ENCODE data around the gene MINDY4. TPM values are rescaled to one million over a fixed set of nuclear protein-coding genes. Genes with fewer than 3 reads are reported as not detected.

MINDY4 gene
- total and polyA plus RNA-seq, 4 experiments from 2014 or later: 0.23 to 1.5 (median 1.1) TPM

- no peaks in the 10 kb centered on the region for H3K36me3 Mint-ChIP-seq
- Histone ChIP-seq H3K36me3 (ENCODE audit: insufficient read depth, low read length) (no peaks in the 10 kb centered on the region), H3K4me1 (ENCODE audit: insufficient read depth, low read length) (no peaks in the 10 kb centered on the region), H3K27me3 (ENCODE audit: insufficient read depth, low read length) (no peaks in the 10 kb centered on the region), H3K4me3 (ENCODE audit: low read length in 2 of 2) (no peak overlapping the region), H3K9me3 (ENCODE audit: control insufficient read depth in 1 of 2, low read length in 2 of 2) (no peaks in the 10 kb centered on the region), H3K27ac (ENCODE audit: low read depth, low read length) (no peak overlapping the region)
- peaks cover 0 to 4% (median 0%) of the 10 kb centered on the region in 8 donors for H3K9me3 Mint-ChIP-seq
- DNase-seq: no peak
- H3K27me3 Mint-ChIP-seq: no peaks in the 10 kb centered on the region
- H3K4me3 Mint-ChIP-seq: no peak overlapping the region
- ChIA-PET POLR2A (ENCODE audit: partially characterized antibody) (no interaction called here), CTCF (ENCODE audit: partially characterized antibody) (no interaction called here)
- no peaks in the 10 kb centered on the region for H3K4me1 Mint-ChIP-seq
- H3K27ac Mint-ChIP-seq: no peak overlapping the region
- intact Hi-C loops (cut with micrococcal nuclease): no loop called here
Observed at GRCh38 chr7:30921540-30922401, 150.6 kb downstream of the MINDY4 start.

- CTCF ChIA-PET (ENCODE audit: partially characterized antibody): interaction anchor here (1.8 kb wide), 1 partner anchor 17 kb away, joined by 5 read pairs; no protein-coding TSS in a partner anchor
- Mint-ChIP-seq H3K4me3 (no peak overlapping the region), H3K27me3 (no peaks in the 10 kb centered on the region), H3K4me1 (no peaks in the 10 kb centered on the region), H3K27ac (peak overlapping the region in 1 of 7 donors; percentile 36), H3K9me3 (peaks cover 0 to 9% (median under 1%) of the 10 kb centered on the region in 8 donors), H3K36me3 (no peaks in the 10 kb centered on the region)
- POLR2A ChIA-PET (ENCODE audit: partially characterized antibody): no interaction called here
- Histone ChIP-seq H3K9me3 (ENCODE audit: control insufficient read depth in 1 of 2, low read length in 2 of 2) (peaks cover 0 to 4% of the 10 kb centered on the region in 2 donors), H3K4me1 (ENCODE audit: insufficient read depth, low read length) (no peaks in the 10 kb centered on the region), H3K27me3 (ENCODE audit: insufficient read depth, low read length) (no peaks in the 10 kb centered on the region), H3K36me3 (ENCODE audit: insufficient read depth, low read length) (no peaks in the 10 kb centered on the region), H3K27ac (ENCODE audit: low read depth, low read length) (no peak overlapping the region), H3K4me3 (ENCODE audit: low read length in 2 of 2) (no peak overlapping the region)
- DNase-seq: no peak
- intact Hi-C loops (cut with micrococcal nuclease): no loop called here
Observed at GRCh38 chr7:30922596-30922995, 151.4 kb downstream of the MINDY4 start.

DNA sequence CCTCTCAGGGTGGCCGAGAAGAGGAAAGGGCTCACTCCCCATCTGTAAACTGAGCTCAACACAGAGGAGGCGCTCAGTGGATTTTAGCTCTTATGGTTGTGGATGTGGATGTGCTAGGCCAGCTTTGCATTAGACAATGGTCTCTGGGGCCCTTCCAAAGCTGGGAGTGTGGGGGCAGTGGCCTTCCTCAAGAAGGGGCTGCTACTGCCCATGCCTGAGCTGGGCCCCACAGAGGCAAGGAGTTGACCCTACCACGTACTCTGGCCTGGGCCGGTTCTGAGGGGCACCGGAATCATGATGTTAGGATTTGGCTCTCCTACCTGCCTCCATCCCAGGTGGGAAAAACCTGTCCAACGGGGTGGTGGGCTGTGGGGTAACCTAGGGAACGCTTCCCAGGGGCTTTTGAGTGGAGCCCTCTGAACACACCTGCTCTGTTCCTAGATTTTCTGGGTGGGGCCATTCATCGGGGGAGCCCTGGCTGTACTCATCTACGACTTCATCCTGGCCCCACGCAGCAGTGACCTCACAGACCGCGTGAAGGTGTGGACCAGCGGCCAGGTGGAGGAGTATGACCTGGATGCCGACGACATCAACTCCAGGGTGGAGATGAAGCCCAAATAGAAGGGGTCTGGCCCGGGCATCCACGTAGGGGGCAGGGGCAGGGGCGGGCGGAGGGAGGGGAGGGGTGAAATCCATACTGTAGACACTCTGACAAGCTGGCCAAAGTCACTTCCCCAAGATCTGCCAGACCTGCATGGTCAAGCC is 152.0 kb downstream of the MINDY4 start:
- Histone ChIP-seq H3K4me3 (ENCODE audit: low read length in 2 of 2) (no peak overlapping the region), H3K4me1 (ENCODE audit: insufficient read depth, low read length) (no peaks in the 10 kb centered on the region), H3K36me3 (ENCODE audit: insufficient read depth, low read length) (no peaks in the 10 kb centered on the region), H3K27ac (ENCODE audit: low read depth, low read length) (no peak overlapping the region), H3K27me3 (ENCODE audit: insufficient read depth, low read length) (no peaks in the 10 kb centered on the region), H3K9me3 (ENCODE audit: control insufficient read depth in 1 of 2, low read length in 2 of 2) (peaks cover 0 to 4% of the 10 kb centered on the region in 2 donors)
- Mint-ChIP-seq H3K27me3 (no peaks in the 10 kb centered on the region), H3K4me1 (no peaks in the 10 kb centered on the region), H3K4me3 (no peak overlapping the region), H3K9me3 (peaks cover 0 to 10% (median 2%) of the 10 kb centered on the region in 8 donors), H3K27ac (no peak overlapping the region), H3K36me3 (no peaks in the 10 kb centered on the region)
- intact Hi-C loops (cut with micrococcal nuclease): no loop called here
- POLR2A ChIA-PET (ENCODE audit: partially characterized antibody): no interaction called here
- DNase-seq: no peak
- CTCF ChIA-PET (ENCODE audit: partially characterized antibody): interaction anchor here (1.8 kb wide), 1 partner anchor 16 kb away, joined by 5 read pairs; no protein-coding TSS in a partner anchor

DNA sequence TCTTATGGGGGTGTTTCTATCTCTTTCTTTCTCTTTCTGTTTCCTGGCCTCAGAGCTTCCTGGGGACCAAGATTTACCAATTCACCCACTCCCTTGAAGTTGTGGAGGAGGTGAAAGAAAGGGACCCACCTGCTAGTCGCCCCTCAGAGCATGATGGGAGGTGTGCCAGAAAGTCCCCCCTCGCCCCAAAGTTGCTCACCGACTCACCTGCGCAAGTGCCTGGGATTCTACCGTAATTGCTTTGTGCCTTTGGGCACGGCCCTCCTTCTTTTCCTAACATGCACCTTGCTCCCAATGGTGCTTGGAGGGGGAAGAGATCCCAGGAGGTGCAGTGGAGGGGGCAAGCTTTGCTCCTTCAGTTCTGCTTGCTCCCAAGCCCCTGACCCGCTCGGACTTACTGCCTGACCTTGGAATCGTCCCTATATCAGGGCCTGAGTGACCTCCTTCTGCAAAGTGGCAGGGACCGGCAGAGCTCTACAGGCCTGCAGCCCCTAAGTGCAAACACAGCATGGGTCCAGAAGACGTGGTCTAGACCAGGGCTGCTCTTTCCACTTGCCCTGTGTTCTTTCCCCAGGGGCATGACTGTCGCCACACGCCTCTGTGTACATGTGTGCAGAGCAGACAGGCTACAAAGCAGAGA is 152.7 kb downstream of the MINDY4 start:
- no peaks in the 10 kb centered on the region for H3K4me1 Mint-ChIP-seq
- Histone ChIP-seq H3K36me3 (ENCODE audit: insufficient read depth, low read length) (no peaks in the 10 kb centered on the region), H3K27me3 (ENCODE audit: insufficient read depth, low read length) (no peaks in the 10 kb centered on the region), H3K4me3 (ENCODE audit: low read length in 2 of 2) (no peak overlapping the region), H3K9me3 (ENCODE audit: control insufficient read depth in 1 of 2, low read length in 2 of 2) (peaks cover 0 to 4% of the 10 kb centered on the region in 2 donors), H3K4me1 (ENCODE audit: insufficient read depth, low read length) (no peaks in the 10 kb centered on the region), H3K27ac (ENCODE audit: low read depth, low read length) (no peak overlapping the region)
- DNase-seq: no peak
- ChIA-PET POLR2A (ENCODE audit: partially characterized antibody) (no interaction called here), CTCF (ENCODE audit: partially characterized antibody) (interaction anchor here (0.7 to 1.8 kb wide), 2 partner anchors 15 to 60 kb away, joined by 3 to 5 read pairs; no protein-coding TSS in a partner anchor)
- intact Hi-C loops (cut with micrococcal nuclease): no loop called here
- H3K9me3 Mint-ChIP-seq: peaks cover 0 to 10% (median 2%) of the 10 kb centered on the region in 8 donors
- no peaks in the 10 kb centered on the region for H3K36me3 Mint-ChIP-seq
- no peak overlapping the region for H3K27ac Mint-ChIP-seq
- no peaks in the 10 kb centered on the region for H3K27me3 Mint-ChIP-seq
- no peak overlapping the region for H3K4me3 Mint-ChIP-seq

DNA sequence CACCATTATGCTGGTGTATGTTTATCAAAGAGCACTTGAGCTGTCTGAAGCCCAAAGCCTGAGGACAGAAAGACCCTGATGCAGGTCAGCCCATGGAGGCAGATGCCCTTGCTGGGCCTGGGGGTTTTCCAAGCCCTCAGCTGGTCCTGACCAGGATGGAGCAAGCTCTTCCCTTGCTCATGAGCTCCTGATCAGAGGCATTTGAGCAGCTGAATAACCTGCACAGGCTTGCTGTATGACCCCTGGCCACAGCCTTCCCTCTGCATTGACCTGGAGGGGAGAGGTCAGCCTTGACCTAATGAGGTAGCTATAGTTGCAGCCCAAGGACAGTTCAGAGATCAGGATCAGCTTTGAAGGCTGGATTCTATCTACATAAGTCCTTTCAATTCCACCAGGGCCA is 153.4 kb downstream of the MINDY4 start:
- POLR2A ChIA-PET (ENCODE audit: partially characterized antibody): no interaction called here
- Histone ChIP-seq H3K27ac (ENCODE audit: low read depth, low read length) (no peak overlapping the region), H3K4me1 (ENCODE audit: insufficient read depth, low read length) (no peaks in the 10 kb centered on the region), H3K4me3 (ENCODE audit: low read length in 2 of 2) (no peak overlapping the region), H3K9me3 (ENCODE audit: control insufficient read depth in 1 of 2, low read length in 2 of 2) (peaks cover 0 to 4% of the 10 kb centered on the region in 2 donors), H3K36me3 (ENCODE audit: insufficient read depth, low read length) (no peaks in the 10 kb centered on the region), H3K27me3 (ENCODE audit: insufficient read depth, low read length) (no peaks in the 10 kb centered on the region)
- H3K4me3 Mint-ChIP-seq: no peak overlapping the region
- CTCF ChIA-PET (ENCODE audit: partially characterized antibody): interaction anchor here (0.7 to 1.1 kb wide), 2 partner anchors 14 to 59 kb away, joined by 3 read pairs; no protein-coding TSS in a partner anchor
- no peak overlapping the region for H3K27ac Mint-ChIP-seq
- H3K9me3 Mint-ChIP-seq: peaks cover 0 to 10% (median 2%) of the 10 kb centered on the region in 8 donors
- H3K36me3 Mint-ChIP-seq: no peaks in the 10 kb centered on the region
- intact Hi-C loops (cut with micrococcal nuclease): no loop called here
- H3K4me1 Mint-ChIP-seq: no peaks in the 10 kb centered on the region
- DNase-seq: no peak
- no peaks in the 10 kb centered on the region for H3K27me3 Mint-ChIP-seq

DNA sequence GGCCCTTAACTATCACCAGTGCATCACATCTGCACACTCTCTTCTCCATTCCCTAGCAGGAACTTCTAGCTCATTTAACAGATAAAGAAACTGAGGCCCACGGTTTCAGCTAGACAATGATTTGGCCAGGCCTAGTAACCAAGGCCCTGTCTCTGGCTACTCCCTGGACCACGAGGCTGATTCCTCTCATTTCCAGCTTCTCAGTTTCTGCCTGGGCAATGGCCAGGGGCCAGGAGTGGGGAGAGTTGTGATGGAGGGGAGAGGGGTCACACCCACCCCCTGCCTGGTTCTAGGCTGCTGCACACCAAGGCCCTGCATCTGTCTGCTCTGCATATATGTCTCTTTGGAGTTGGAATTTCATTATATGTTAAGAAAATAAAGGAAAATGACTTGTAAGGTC is 153.9 kb downstream of the MINDY4 start:
- no peaks in the 10 kb centered on the region for H3K36me3 ChIP-seq (ENCODE audit: insufficient read depth, low read length)
- H3K27ac ChIP-seq (ENCODE audit: low read depth, low read length): no peak overlapping the region
- H3K9me3 ChIP-seq (ENCODE audit: control insufficient read depth in 1 of 2, low read length in 2 of 2): peaks cover 0 to 4% of the 10 kb centered on the region in 2 donors
- H3K4me3 Mint-ChIP-seq: no peak overlapping the region
- H3K4me1 ChIP-seq (ENCODE audit: insufficient read depth, low read length): no peaks in the 10 kb centered on the region
- no peaks in the 10 kb centered on the region for H3K27me3 ChIP-seq (ENCODE audit: insufficient read depth, low read length)
- H3K27me3 Mint-ChIP-seq: no peaks in the 10 kb centered on the region
- intact Hi-C loops (cut with micrococcal nuclease): no loop called here
- no peak overlapping the region for H3K4me3 ChIP-seq (ENCODE audit: low read length in 2 of 2)
- peaks cover 0 to 10% (median 2%) of the 10 kb centered on the region in 8 donors for H3K9me3 Mint-ChIP-seq
- no peak for DNase-seq
- CTCF ChIA-PET (ENCODE audit: partially characterized antibody): interaction anchor here (1.1 kb wide), 1 partner anchor 14 kb away, joined by 3 read pairs; no protein-coding TSS in a partner anchor
- POLR2A ChIA-PET (ENCODE audit: partially characterized antibody): no interaction called here
- no peak overlapping the region for H3K27ac Mint-ChIP-seq
- no peaks in the 10 kb centered on the region for H3K4me1 Mint-ChIP-seq
- no peaks in the 10 kb centered on the region for H3K36me3 Mint-ChIP-seq

GRCh38 chr7:30925913-30926312 is 154.7 kb downstream of the MINDY4 start:
- Mint-ChIP-seq H3K9me3 (peaks cover 0 to 10% (median 2%) of the 10 kb centered on the region in 8 donors), H3K36me3 (no peaks in the 10 kb centered on the region), H3K27me3 (no peaks in the 10 kb centered on the region), H3K27ac (no peak overlapping the region), H3K4me1 (no peaks in the 10 kb centered on the region), H3K4me3 (no peak overlapping the region)
- Histone ChIP-seq H3K4me1 (ENCODE audit: insufficient read depth, low read length) (no peaks in the 10 kb centered on the region), H3K4me3 (ENCODE audit: low read length in 2 of 2) (no peak overlapping the region), H3K36me3 (ENCODE audit: insufficient read depth, low read length) (no peaks in the 10 kb centered on the region), H3K9me3 (ENCODE audit: control insufficient read depth in 1 of 2, low read length in 2 of 2) (peaks cover 0 to 4% of the 10 kb centered on the region in 2 donors), H3K27ac (ENCODE audit: low read depth, low read length) (no peak overlapping the region), H3K27me3 (ENCODE audit: insufficient read depth, low read length) (no peaks in the 10 kb centered on the region)
- ChIA-PET POLR2A (ENCODE audit: partially characterized antibody) (no interaction called here), CTCF (ENCODE audit: partially characterized antibody) (no interaction called here)
- DNase-seq: no peak
- intact Hi-C loops (cut with micrococcal nuclease): no loop called here
